GM19193 (cell line): Measurements from ENCODE around the gene TUBGCP2.

Experiments used
- POLR2A ChIP-seq: IDR thresholded peaks from 4 replicates; pipeline ENCODE4 v1.6.1; 2011; ENCODE audit not compliant: insufficient read depth, insufficient read length; ENCODE audit errors: extremely low read depth

TUBGCP2 gene

DNA sequence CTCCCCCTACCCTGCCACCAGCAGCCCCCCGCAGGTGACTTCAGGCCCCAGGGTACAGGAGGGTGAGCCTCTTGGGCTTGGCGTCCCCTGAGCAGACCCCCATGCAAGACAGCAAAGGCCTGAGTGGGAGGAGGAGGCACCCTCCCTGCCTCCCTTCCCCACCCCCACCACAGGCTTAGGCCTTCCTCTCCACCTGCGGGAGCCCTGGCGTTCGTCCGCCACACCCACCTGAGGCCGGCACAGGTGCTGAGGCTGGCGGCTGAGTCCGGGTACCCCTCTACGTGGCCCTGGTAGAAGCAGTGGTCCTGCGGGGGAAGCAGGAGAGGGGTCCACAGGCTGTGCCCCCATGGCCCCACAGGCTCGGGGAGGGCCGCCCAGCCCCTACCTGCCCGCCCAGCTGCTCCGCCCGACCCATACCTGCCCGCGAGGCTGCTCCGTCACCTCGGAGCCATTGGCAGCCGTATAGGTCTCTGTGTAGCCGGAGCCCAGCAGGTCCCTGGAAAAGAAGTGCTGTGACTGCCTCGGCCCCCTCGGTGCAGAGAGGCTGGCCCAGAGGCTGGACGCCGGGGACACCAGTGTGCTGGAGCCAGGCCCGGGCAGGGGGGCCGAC is 35.0 kb downstream of the TUBGCP2 start:
- no peak for TF ChIP-seq POLR2A

DNA sequence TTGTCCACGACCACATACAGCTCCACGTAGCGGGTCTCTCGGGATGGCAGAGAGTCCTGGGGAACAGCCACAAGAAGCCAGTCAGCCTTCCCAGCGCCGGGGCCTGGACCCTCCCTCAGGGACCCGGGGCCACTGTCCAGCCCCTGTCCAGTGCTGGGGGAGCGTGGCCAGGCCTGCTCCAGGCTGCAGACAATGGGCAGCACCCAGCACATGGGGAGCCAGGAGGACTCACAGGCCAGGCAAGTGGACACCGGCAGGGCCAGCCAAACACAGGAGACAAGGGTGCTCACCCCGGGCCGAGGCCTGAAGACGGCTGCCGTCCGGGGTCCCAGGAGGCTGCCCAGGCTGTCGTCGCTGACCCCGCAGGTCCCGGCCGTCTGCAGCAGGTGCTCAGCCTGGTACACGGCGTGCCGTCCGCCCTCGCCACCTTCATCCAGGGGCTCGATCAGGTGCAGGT is 35.7 kb downstream of the TUBGCP2 start:
- TF ChIP-seq POLR2A, result no peak

DNA sequence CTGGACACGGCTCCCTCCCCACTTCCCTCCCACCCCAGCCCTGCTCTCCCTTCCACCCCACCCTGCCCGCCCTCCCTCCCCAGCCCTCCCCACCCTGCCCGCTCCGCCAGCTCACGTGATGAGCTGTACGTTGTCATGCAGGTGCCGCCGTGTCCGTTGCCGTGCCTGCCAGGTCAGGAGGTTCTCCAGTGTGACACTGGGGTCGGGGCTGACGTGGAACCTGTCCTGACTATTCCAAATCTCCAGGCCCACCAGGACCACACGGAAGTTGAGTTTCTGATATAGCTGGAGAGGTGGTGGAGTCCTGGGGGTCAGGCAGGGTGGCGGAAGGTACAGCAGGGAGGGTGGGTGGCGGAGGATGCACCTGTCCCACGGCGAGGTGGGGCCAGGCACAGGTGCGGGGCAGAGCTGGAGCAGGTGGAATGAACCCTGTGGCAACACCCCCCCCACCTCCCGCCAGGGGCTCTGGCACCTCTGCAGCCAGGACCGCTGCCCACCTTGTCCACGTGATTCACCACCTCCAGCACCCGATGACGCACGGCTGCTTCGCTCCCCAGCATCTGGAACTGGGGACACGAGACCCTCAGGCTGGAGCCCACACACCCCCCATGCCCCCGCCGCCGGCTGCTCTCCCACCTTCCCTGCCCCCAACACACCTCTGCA is 36.2 kb downstream of the TUBGCP2 start:
- no peak for TF ChIP-seq POLR2A

DNA sequence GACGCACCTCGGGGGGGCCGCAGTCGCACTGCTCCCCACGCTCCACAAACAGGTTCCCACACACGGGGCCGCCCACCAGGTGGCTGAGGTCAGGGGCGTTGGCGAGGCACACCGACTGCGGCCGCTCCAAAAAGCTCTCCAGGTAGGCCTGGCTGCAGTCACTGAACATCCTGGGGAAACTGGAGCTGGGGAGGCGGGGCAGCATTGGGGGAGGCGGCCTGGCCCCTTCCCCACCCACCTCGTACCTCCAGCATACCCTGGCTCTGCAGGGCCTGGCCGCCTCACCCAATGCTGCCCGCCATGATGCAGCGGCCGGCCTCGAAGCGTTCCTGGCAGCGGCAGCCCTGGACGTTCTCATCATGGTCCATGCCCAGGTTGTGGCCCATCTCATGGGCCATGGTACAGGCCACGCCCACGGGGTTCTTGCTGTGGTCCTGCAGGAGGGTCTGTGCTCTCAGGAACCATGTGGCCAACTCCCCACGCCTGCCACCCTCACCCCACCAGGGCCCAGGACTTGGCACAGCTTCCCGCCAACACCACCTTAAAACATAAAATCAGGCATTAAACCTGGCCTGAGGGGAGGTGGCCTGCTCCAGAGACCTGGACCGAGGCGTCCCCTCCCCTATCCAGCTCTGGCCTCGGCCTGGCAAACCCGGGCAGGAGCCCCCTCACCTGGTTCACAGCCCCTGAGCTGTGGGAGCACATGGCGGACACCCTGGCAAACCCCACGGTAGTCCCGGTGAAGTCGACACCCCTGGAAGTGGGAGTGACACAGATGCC is 37.0 kb downstream of the TUBGCP2 start:
- no peak for TF ChIP-seq POLR2A

DNA sequence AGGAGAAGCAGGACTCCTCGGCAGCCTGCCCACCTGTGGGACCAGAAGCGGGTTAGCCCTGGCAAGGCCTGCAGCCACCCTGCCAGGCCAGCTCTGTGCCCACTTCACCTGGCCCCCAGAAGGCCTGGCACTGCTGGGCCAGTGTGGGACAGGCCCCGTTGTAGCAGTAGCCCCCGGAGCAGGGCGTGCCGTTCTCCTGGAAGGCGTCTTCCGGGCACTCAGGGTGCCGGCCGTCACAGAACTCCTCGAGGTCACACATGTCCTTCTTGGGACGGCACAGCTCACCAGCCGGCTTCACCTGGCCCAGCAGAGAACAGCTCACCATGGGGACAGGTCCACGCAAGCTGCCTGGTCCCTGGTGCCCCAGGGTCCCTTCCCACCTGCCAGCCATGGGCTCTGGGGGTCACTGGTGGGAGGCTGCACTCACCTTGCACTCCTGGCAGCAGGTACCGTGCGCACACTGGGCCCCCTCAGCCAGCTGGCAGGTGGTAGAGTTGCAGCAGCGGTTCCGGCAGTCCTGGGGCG is 37.8 kb downstream of the TUBGCP2 start:
- TF ChIP-seq POLR2A, result no peak

DNA sequence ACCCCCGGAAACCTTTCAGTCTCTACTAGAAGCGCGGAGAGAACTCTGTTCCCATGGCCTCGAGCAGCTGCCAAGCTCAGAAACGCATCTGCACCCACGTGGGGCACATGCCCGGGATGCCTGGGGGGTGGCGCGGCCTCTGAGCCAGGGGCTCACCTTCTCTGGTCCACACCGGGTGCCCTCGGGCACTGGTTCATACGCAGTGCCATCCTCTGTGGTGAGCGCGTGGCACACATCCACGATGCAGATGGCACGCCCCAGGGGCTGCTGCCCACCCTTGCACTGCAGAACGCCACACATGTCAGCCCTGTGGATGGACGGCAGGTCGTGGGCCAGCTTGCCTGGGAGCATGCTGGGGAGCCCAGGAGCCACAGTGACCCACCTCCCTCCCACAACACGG is 38.5 kb downstream of the TUBGCP2 start:
- TF ChIP-seq POLR2A, result no peak

DNA sequence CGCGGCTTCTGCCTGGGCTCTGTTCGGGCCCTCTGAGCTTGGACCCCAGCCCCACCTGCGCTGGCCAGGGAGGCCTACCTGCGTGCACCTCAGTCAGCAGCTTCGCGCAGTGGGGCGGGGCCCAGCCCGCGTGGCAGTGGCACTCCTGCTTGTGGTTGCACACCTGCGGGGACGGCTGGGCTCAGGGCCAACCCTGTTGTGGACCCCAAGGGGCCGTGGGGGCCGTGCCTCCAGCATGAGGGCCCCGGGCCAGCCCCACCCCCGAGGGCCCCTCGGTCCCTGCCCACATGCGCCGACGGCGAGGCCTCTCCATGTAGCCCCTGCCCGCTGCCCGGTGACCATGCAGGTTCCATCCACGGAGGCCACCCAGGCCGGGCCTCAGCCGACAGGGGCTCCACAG is 39.3 kb downstream of the TUBGCP2 start:
- TF ChIP-seq POLR2A, result no peak

DNA sequence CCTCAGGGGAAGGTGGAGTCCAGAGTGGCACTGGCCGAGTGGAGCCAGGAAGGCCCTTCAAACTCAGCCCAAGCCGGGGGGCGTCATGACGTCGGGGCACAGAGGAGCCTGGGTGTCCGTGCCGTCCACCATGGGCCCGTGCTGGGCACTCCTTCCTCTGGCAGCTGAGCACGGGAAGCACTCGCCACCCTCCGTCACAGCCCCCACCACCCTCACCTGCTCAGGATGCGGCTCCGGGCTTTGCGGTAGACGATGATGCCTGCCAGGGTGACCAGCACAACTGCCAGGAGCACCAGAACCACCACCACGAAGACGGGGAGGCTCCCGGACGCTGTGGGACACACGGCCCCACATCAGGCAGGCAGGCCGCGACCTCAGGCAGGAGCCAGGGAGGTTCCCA is 40.1 kb downstream of the TUBGCP2 start:
- no peak for TF ChIP-seq POLR2A

DNA sequence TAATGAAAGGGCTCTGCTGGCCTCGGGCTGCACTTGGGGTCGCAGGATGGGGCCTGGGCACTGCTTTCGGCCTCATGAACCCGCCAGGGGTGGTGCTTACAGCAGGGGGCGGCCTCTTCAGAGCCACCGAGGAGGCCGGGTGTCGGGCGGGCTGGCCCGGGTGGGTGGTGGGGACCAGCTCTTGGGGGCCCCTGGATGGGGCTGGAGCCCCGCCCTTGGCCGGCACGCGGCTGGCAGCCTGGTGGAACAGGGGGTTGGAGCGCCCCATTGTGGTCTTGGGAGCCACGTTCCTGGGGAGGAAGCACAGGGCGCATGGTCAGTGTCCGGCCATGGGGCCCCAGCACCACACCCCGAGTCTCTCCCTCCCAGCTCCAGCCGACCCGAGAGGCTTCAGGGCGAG is 40.8 kb downstream of the TUBGCP2 start:
- TF ChIP-seq POLR2A, result no peak

DNA sequence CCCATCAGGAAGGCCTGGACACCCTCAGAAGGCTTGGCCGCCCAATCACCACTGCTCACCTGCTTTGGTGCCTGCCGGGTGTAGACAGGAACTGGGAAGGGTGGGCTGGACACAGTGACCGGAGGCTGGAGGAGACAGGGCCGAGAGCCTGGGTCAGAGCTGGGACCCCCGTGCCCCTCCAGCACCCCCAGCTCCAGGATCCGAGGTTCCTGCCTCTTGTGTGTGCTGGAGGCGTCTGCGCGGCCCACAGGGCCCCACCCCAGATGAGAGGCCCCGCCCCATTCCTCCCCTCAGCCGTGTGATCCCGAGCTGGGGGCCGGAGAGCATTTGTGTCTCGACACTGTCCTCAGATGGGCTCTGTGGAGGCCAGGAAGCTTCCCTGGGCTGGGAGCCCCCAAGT is 41.4 kb downstream of the TUBGCP2 start:
- no peak for TF ChIP-seq POLR2A

DNA sequence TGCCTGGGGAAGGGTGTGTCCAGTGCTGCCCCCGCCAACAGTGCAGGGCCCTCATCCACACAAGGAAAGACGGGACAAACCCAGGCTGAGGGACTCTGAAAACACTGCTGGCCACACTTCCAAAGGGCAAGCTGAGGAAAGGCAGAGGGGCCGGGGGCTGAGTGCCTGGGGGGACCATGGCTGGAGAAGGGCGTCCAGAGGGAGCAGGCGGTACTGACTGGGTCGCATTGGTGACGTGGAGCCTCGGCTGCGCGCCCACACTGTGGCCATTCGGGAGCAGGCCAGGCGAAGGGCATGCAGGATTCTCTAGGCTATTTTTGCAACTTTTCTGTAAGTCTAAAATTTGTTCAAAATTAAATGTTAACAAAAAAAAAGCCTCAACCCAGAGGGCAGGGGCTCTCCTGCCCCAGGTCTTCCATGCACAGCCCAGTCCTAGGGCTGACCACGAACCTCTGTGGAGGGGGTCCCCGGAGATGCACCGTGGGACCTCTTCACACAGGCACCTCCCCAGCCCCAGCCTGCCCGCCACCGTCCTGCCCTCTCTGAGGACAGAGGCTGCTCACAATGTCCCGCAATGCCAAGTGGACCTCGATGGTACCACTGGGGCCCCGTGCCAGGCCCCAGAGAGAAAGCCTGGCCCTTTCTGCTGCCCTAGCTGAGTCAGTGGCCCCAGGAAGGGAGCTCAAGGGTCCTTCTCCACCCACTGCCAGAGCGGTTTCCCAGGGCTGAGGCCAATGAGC is 42.4 kb downstream of the TUBGCP2 start:
- no peak for TF ChIP-seq POLR2A

DNA sequence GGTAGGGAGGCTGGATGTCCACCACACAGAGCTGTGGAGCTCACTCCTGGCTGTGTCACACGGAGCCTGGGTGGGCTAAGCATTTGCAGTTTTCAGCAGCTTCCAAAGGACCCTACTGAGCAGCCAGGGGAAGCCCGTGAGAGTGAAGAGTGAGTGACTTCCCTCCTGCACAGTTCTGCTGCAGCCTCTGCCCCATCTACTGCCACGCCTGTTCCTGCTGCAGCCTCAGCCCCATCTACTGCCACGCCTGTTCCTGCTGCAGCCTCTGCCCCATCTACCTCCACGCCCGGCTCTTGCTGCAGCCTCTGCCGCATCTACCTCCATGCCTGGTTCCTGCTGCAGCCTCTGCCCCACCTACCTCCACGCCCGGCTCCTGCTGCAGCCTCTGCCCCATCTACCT is 44.2 kb downstream of the TUBGCP2 start:
- TF ChIP-seq POLR2A, result no peak

DNA sequence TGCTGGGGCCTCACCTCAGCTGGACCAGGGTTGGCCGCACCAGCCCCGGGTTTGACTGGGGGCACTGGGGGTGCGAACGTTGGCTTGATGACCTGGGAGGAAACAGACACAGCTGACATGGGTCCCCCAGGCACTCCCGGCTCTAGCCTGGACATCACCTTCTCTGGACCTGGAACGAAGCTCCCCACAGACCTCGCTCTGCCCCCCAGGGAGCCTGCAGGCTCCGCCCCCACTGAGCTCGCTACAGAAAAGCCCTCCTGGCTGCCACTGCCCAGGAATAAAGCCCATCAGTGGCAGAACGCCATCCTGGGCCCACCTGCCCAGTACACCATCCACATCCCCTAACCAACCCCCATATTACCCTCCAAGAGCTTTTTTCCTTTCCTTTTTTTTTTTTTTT is 45.0 kb downstream of the TUBGCP2 start:
- TF ChIP-seq POLR2A, result no peak

DNA sequence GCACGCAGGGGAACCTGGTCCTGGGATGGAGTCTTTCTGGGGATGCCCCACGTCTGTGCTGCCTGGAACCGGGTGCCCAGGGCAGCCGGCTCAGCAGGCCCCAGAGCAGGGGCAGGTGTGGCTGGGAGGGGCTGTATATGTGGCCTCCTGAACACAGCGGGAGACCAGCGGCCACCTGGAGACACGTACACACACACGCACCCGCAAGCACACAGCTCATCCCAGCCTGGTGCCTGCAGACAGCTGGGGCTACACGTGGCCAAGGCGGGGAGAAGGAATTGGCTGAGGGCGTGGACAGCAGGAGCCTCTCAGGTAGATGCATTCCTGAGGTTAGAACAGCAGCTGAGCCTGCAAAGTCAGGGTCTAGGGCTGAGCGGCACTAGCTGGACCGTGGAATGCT is 46.0 kb downstream of the TUBGCP2 start:
- TF ChIP-seq POLR2A, result no peak

DNA sequence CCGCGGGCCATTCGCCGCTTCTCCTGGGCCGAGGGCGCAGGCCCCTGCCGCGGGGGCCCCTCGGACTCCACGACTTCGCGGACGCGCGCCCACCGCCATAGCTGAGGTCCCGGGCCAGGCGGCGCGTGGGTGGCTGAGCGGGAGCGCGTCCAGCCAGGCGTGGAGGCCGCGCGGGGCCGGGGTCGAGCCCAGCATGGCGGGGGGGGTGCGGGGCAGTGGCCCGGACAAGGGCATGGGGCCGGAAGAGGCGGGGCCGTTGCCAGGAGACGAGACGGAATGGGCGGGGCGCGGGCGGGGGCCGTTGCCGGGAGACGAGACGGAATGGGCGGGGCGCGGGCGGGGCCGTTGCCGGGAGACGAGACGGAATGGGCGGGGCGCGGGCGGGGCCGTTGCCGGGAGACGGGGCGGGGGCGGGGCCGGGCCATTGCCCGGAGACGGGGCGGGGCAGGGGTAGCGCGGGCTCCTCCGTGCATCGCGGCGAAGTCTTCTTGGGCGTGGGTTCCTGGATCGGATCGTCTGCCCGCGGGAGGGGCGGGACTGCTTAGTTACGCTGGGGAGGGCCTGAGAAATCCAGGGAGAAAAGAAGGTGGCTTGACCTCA is 46.8 kb downstream of the TUBGCP2 start:
- peak; percentile 62 for TF ChIP-seq POLR2A
